ENCODE results near the gene ALOX15. TPM values are rescaled to one million over a fixed set of nuclear protein-coding genes. Genes with fewer than 3 reads are reported as not detected.

ALOX15 gene
- total RNA-seq, 3 donors from 2014 or later = not detected

Other genes starting within 250 kb of the ALOX15 start
- gene SPNS3, start 207.7 kb downstream of the ALOX15 start, total RNA-seq = 1 to 10 TPM; 4.1 to 8.8 (median 6.1) TPM
- gene SPNS2, start 142.8 kb downstream of the ALOX15 start, total RNA-seq = under 1 TPM; 0.33 to 0.47 (median 0.46) TPM
- 100 to 1,000 TPM; 261 to 278 (median 263) TPM for gene MYBBP1A, start 86.3 kb downstream of the ALOX15 start, total RNA-seq
- not detected for gene GGT6, start 81.1 kb downstream of the ALOX15 start, total RNA-seq
- gene SMTNL2, start 57.1 kb downstream of the ALOX15 start, total RNA-seq = not detected
- gene PELP1, start 62.5 kb upstream of the ALOX15 start, total RNA-seq = 100 to 1,000 TPM; 163 to 189 (median 188) TPM
- gene ARRB2, start 69.0 kb upstream of the ALOX15 start, total RNA-seq = 10 to 100 TPM; 89.7 to 99.4 (median 94.7) TPM
- gene MED11, start 89.8 kb upstream of the ALOX15 start, total RNA-seq = 10 to 100 TPM; 19.6 to 21.6 (median 20.6) TPM
- under 1 TPM in 1 of 3 donors, not detected in 2; 0.13 TPM for gene ZMYND15, start 98.2 kb upstream of the ALOX15 start, total RNA-seq
- gene CXCL16, start 98.2 kb upstream of the ALOX15 start, total RNA-seq = 1 to 10 TPM in 2 of 3 donors, under 1 TPM in 1; 0.76 to 1.5 (median 1.3) TPM
- gene TM4SF5, start 130.2 kb upstream of the ALOX15 start, total RNA-seq = not detected
- gene VMO1, start 144.7 kb upstream of the ALOX15 start, total RNA-seq = under 1 TPM in 1 of 3 donors, not detected in 2; 0.33 TPM
- not detected for gene GLTPD2, start 147.3 kb upstream of the ALOX15 start, total RNA-seq
- 100 to 1,000 TPM; 283 to 292 (median 291) TPM for gene PSMB6, start 154.5 kb upstream of the ALOX15 start, total RNA-seq
- gene PLD2, start 165.5 kb upstream of the ALOX15 start, total RNA-seq = 10 to 100 TPM in 1 of 3 donors, 1 to 10 TPM in 2; 6.5 to 12.6 (median 8.9) TPM
- gene MINK1, start 191.7 kb upstream of the ALOX15 start, total RNA-seq = 10 to 100 TPM; 43.3 to 51.5 (median 45.1) TPM